Activated CD8-positive, alpha-beta T cell treated with anti-CD3 and anti-CD28 coated beads for 36 hours (primary cell): Measurements from ENCODE around the gene SUSD2. TPM values are rescaled to one million over a fixed set of nuclear protein-coding genes. Genes with fewer than 3 reads are reported as not detected.

Experiments
- ATAC-seq: fragments of 200-7000 bp; cut with Tn5 transposase; one replicate; pipeline ENCODE4 v1.10.0; 2021; ENCODE audit warnings: mild to moderate bottlenecking, moderate library complexity
- CTCF ChIA-PET: fragments of 350-600 bp; sonication (Branson Sonifier 250); formaldehyde crosslinking; loops from one replicate; lab custom pipeline; 2021; ENCODE audit warnings: antibody characterized with exemption; lab: Charles Lee
- POLR2A ChIA-PET: fragments of 350-600 bp; sonication (Branson Sonifier 250); formaldehyde crosslinking; loops from one replicate; lab custom pipeline; 2021; ENCODE audit warnings: antibody characterized with exemption; lab: Charles Lee
- DNase-seq: peaks from one replicate; pipeline ENCODE4 v3.0.0-alpha.2; 2020
- H3K27ac Mint-ChIP-seq: one replicate; pipeline ENCODE4 v1.8.0; 2021; ENCODE audit warnings: mild to moderate bottlenecking, mixed read lengths
- H3K27me3 Mint-ChIP-seq: one replicate; pipeline ENCODE4 v1.8.0; 2021; ENCODE audit warnings: mixed read lengths
- H3K36me3 Mint-ChIP-seq: one replicate; pipeline ENCODE4 v1.8.0; 2021; ENCODE audit warnings: low read depth, mixed read lengths
- H3K4me1 Mint-ChIP-seq: one replicate; pipeline ENCODE4 v1.8.0; 2021; ENCODE audit warnings: low read depth, mixed read lengths
- H3K4me3 Mint-ChIP-seq: one replicate; pipeline ENCODE4 v1.8.0; 2021; ENCODE audit warnings: mild to moderate bottlenecking, moderate library complexity, mixed read lengths
- H3K9me3 Mint-ChIP-seq: one replicate; pipeline ENCODE4 v1.8.0; 2021; ENCODE audit warnings: mixed read lengths
- intact Hi-C: fragments of 100-400 bp; cut with micrococcal nuclease; formaldehyde crosslinking; loops from one replicate; pipeline ENCODE4 v1.10.0; 2022
- total RNA-seq, 2 experiments: library from RNA; stranded (reverse); gene quantifications; one replicate each; pipeline ENCODE4 v1.2.3, GENCODE V29; 2021
- TF ChIP-seq, protein P1 (sequence below): fragments of 200-600 bp; IDR thresholded peaks from one replicate; pipeline ENCODE4 v1.8.0; 2022; ENCODE audit warnings: antibody characterized with exemption, mild to moderate bottlenecking

The SUSD2 gene
- total RNA-seq, 2 experiments from 2014 or later, result 0.65 to 0.95 TPM

DNA sequence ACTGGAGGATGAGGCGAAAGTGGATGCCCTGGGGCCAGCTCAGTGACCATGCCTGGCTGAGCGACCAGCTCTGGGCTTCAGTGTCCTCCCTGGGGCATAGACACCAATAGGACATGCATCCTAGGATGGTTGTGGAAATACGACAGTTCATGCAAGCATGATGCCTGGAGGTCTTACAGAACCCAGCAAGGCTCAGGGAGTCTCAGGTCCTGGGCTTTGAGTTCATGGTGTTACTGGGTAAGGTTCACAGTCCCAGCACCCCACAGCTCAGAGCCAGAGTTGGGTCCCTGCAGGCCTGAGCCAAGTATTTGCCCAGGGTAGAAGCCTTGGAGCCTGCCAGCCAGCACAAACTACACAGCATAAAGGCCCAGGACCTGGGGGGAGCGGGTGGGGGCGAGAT lies 4.2 kb upstream of the SUSD2 start:
- intact Hi-C loops, result no loop called here
- H3K4me3 Mint-ChIP-seq, result no peak overlapping the region
- ChIA-PET POLR2A (no interaction called here), CTCF (interaction anchor here (0.8 to 4.4 kb wide), 4 partner anchors 11 to 44 kb away, joined by 3 to 63 read pairs (median 20); no protein-coding TSS in a partner anchor)
- no peak for ATAC-seq
- no peak for DNase-seq
- peak overlapping the region; percentile 11 for H3K27ac Mint-ChIP-seq
- H3K27me3 Mint-ChIP-seq, result no peaks in the 10 kb centered on the region
- peaks cover 4% of the 10 kb centered on the region for H3K4me1 Mint-ChIP-seq
- TF ChIP-seq, protein P1, sequence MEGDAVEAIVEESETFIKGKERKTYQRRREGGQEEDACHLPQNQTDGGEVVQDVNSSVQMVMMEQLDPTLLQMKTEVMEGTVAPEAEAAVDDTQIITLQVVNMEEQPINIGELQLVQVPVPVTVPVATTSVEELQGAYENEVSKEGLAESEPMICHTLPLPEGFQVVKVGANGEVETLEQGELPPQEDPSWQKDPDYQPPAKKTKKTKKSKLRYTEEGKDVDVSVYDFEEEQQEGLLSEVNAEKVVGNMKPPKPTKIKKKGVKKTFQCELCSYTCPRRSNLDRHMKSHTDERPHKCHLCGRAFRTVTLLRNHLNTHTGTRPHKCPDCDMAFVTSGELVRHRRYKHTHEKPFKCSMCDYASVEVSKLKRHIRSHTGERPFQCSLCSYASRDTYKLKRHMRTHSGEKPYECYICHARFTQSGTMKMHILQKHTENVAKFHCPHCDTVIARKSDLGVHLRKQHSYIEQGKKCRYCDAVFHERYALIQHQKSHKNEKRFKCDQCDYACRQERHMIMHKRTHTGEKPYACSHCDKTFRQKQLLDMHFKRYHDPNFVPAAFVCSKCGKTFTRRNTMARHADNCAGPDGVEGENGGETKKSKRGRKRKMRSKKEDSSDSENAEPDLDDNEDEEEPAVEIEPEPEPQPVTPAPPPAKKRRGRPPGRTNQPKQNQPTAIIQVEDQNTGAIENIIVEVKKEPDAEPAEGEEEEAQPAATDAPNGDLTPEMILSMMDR, result no peak
- no peaks in the 10 kb centered on the region for H3K9me3 Mint-ChIP-seq
- H3K36me3 Mint-ChIP-seq, result peaks cover 6% of the 10 kb centered on the region

DNA sequence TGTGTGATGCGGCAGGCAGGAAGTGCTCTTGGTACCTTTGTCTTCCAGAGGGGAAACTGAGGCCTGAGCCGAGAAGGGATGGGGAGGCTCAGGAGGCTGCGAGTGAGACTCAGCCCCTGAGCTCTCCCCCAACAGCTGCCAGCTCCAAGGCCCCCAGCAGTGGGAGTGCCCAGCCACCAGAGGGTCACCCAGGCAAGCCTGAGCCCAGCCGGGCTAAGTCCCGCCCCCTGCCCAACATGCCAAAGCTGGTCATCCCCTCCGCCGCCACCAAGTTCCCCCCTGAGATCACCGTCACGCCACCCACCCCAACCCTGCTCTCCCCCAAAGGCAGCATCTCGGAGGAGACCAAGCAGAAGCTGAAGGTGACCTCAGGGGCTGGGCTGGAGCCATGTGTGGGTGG lies 3.8 kb upstream of the SUSD2 start:
- ChIA-PET POLR2A (no interaction called here), CTCF (interaction anchor here (3.9 to 4.4 kb wide), 2 partner anchors 19 to 44 kb away, joined by 30 to 63 read pairs; no protein-coding TSS in a partner anchor)
- Mint-ChIP-seq H3K4me1 (peaks cover 4% of the 10 kb centered on the region), H3K27me3 (no peaks in the 10 kb centered on the region), H3K27ac (no peak overlapping the region), H3K4me3 (no peak overlapping the region), H3K36me3 (peaks cover 5% of the 10 kb centered on the region), H3K9me3 (no peaks in the 10 kb centered on the region)
- ATAC-seq (no peak), DNase-seq (no peak)
- TF ChIP-seq, protein P1, result no peak
- intact Hi-C loops, result no loop called here

DNA sequence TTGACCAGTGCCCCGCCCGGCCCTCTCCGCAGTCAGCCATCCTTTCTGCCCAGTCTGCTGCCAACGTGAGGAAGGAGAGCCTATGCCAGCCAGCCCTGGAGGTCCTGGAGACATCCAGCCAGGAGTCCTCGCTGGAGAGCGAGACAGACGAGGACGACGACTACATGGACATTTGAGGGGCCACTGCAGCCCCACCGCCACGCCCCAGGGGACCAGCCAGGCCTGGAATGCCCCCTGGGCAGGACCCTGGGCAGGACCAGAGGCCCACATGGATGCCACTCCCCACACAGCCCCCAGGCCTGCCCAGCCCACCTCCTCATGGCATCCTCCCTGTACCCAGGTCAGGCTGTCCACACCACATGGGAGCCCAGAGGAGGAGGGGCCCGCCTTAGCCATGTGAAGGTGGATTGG lies 3.3 kb upstream of the SUSD2 start:
- ChIA-PET CTCF (interaction anchor here (0.9 to 4.4 kb wide), 4 partner anchors 20 to 222 kb away, joined by 3 to 63 read pairs (median 4); no protein-coding TSS in a partner anchor), POLR2A (no interaction called here)
- Mint-ChIP-seq H3K36me3 (peaks cover 2% of the 10 kb centered on the region), H3K9me3 (no peaks in the 10 kb centered on the region), H3K4me3 (no peak overlapping the region), H3K4me1 (peaks cover 4% of the 10 kb centered on the region), H3K27me3 (no peaks in the 10 kb centered on the region), H3K27ac (no peak overlapping the region)
- ATAC-seq (no peak), DNase-seq (no peak)
- TF ChIP-seq, protein P1, result no peak
- intact Hi-C loops, result no loop called here

DNA sequence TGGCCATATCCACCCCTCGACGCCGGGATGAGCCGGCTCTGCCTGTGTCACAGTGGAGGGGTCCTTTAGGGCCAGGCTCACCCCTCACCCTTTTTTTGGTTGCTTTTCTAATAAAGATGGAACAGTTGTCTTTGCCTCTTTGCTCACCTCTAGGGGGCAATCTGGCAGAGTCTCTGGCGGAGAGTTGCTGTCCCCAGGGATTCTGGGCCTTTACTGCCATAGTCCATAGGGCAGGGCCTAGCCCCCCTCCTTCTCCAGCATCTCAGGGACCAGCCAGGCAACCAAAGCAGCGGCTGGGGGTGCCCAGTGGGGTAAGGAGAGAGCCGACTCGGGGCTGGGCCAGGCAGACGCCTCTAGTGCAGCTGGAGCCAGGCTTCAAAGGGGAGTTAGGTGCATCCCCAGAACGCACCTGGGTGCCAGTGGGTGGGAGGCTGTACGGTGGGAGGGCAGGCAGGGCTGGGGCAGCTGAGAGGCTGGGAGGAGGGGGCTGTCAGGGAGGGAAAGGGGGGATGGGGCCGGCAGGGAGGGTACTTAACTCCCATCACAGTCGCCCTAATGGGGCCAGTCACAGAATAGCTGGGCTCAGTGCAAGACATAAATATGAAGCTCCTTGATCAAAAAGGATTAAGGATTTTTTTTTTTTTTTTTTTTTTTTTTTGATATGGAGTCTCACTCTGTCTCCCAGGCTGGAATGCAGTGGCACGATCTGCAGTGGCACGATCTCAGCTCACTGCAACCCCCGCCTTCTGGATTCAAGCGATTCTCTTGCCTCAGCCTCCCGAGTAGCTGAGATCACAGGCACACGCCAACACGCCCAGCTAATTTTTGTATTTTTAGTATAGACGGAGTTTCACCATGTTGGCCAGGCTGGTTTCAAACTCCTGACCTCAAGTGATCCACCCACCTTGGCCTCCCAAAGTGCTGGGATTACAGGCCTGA lies 2.5 kb upstream of the SUSD2 start:
- CTCF ChIA-PET, result interaction anchor here (0.9 to 1.4 kb wide), 5 partner anchors 21 to 223 kb away, joined by 3 to 6 read pairs (median 4); no protein-coding TSS in a partner anchor
- no peak for DNase-seq
- POLR2A ChIA-PET, result interaction anchor here (1.1 kb wide), 1 partner anchor 21 kb away, joined by 3 read pairs; no protein-coding TSS in a partner anchor
- TF ChIP-seq, protein P1, result no peak
- Mint-ChIP-seq H3K4me3 (no peak overlapping the region), H3K36me3 (peaks cover 2% of the 10 kb centered on the region), H3K27ac (peak overlapping the region; percentile 30), H3K4me1 (peaks cover 4% of the 10 kb centered on the region), H3K9me3 (no peaks in the 10 kb centered on the region), H3K27me3 (no peaks in the 10 kb centered on the region)
- peak; percentile 8 for ATAC-seq
- intact Hi-C loops, result no loop called here
